Measurements from ENCODE around the gene RPL22.

The RPL22 gene

DNA sequence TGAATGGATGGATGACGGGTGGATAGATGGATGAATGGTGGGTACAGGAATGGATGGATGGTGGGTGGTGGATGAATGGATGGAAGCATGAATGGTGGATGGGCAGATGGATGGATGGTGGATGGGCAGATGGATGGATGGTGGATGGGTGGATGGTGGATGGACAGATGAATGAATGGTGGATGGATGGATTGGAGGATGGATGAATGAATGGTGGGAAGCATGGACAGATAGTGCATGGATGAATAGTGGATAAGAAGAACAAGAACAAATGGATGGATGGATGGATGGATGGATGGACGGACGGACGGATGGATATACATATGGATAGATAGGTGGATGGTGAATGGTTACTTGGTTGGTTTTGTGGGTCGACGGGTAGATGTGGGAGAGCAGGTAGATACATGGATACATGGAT lies 24.0 kb downstream of the RPL22 start:
- ATAC-seq, result no peak
- TF ChIP-seq, protein P1, sequence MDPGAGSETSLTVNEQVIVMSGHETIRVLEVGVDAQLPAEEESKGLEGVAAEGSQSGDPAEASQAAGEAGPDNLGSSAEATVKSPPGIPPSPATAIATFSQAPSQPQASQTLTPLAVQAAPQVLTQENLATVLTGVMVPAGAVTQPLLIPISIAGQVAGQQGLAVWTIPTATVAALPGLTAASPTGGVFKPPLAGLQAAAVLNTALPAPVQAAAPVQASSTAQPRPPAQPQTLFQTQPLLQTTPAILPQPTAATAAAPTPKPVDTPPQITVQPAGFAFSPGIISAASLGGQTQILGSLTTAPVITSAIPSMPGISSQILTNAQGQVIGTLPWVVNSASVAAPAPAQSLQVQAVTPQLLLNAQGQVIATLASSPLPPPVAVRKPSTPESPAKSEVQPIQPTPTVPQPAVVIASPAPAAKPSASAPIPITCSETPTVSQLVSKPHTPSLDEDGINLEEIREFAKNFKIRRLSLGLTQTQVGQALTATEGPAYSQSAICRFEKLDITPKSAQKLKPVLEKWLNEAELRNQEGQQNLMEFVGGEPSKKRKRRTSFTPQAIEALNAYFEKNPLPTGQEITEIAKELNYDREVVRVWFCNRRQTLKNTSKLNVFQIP (CRISPR knock-in tag; IDR thresholded peaks at IDR 0.05; ENCODE audit: borderline replicate concordance, low read depth), result no peak
- no peak for TF ChIP-seq CSDC2 (CRISPR knock-in tag; IDR thresholded peaks at IDR 0.05)
- TF ChIP-seq, protein P2, sequence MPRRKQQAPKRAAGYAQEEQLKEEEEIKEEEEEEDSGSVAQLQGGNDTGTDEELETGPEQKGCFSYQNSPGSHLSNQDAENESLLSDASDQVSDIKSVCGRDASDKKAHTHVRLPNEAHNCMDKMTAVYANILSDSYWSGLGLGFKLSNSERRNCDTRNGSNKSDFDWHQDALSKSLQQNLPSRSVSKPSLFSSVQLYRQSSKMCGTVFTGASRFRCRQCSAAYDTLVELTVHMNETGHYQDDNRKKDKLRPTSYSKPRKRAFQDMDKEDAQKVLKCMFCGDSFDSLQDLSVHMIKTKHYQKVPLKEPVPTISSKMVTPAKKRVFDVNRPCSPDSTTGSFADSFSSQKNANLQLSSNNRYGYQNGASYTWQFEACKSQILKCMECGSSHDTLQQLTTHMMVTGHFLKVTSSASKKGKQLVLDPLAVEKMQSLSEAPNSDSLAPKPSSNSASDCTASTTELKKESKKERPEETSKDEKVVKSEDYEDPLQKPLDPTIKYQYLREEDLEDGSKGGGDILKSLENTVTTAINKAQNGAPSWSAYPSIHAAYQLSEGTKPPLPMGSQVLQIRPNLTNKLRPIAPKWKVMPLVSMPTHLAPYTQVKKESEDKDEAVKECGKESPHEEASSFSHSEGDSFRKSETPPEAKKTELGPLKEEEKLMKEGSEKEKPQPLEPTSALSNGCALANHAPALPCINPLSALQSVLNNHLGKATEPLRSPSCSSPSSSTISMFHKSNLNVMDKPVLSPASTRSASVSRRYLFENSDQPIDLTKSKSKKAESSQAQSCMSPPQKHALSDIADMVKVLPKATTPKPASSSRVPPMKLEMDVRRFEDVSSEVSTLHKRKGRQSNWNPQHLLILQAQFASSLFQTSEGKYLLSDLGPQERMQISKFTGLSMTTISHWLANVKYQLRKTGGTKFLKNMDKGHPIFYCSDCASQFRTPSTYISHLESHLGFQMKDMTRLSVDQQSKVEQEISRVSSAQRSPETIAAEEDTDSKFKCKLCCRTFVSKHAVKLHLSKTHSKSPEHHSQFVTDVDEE (CRISPR knock-in tag; IDR thresholded peaks at IDR 0.05), result no peak
- TF ChIP-seq BACH2 (CRISPR knock-in tag; IDR thresholded peaks at IDR 0.05; ENCODE audit: borderline replicate concordance), result no peak
- TF ChIP-seq ZFP3 (CRISPR knock-in tag; IDR thresholded peaks at IDR 0.05), result no peak
- TF ChIP-seq ZFP30 (CRISPR knock-in tag; IDR thresholded peaks at IDR 0.05), result no peak
- no peak for TF ChIP-seq ISL1 (CRISPR knock-in tag; IDR thresholded peaks at IDR 0.05)
- TF ChIP-seq RARB (CRISPR knock-in tag; IDR thresholded peaks at IDR 0.05), result no peak
- no peak for TF ChIP-seq ARNTL (CRISPR knock-in tag; IDR thresholded peaks at IDR 0.05; ENCODE audit: borderline replicate concordance, low read depth)
- TF ChIP-seq TCF4 (CRISPR knock-in tag; IDR thresholded peaks at IDR 0.05; ENCODE audit: borderline replicate concordance), result no peak
- no peak for TF ChIP-seq OSR1 (CRISPR knock-in tag; IDR thresholded peaks at IDR 0.05)

DNA sequence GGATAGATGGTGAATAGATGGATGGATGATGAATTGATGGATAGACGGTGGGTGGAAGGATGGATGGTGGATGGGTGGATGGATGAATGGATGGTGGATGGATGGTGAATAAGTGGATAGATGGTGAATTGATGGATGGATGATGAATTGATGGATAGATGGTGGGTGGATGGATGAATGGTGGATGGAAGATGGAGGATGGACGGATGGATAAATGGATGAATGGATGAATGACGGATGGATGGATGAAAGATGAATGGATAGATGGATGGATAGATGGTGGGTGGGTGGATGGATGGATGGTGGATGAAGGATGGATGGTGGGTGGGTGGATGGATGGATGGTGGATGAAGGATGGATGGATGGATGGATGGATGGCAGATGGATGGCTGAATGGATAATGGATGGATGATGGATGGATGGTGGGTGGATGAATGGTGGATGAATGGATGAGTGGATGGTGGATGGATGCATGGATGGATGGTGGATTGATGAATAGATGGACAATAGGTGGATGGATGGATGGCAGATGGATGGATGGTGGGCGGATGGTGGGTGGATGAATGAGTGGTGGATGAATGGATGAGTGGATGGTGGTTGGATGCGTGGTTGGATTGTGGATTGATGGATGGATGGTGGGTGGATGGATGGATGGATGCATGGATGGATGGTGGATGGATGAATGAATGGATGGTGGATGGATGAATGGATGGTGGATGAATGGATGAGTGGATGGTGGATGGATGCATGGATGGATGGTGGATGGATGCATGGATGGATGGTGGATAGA lies 24.6 kb downstream of the RPL22 start:
- TF ChIP-seq ZNF70 (CRISPR knock-in tag; IDR thresholded peaks at IDR 0.05) (no peak), SNAI2 (CRISPR knock-in tag; IDR thresholded peaks at IDR 0.05) (no peak), ZFP3 (CRISPR knock-in tag; IDR thresholded peaks at IDR 0.05) (no peak), TCF4 (CRISPR knock-in tag; IDR thresholded peaks at IDR 0.05; ENCODE audit: borderline replicate concordance) (no peak), OSR1 (CRISPR knock-in tag; IDR thresholded peaks at IDR 0.05) (no peak)
- no peak for ATAC-seq

DNA sequence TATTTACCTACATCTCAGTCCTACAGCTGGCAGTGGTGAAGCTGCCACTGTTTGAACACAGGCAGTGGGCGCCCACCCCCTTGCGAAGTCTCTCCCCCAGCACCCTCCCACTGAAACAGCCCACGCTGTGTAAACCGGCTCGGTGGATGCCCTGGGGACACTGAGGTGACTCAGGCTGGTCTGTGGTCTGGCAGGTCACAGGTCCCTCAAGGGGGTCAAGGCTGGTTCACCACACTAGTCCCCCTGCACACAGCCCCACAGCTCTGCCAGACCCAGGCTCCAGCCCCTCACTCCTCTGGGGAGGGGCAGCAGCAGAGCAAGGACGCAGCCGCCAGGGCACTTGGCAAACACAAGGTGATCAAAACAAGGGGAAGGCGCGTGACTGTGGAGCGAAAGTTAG lies 26.8 kb downstream of the RPL22 start:
- ATAC-seq, result no peak
- TF ChIP-seq ARNTL (CRISPR knock-in tag; IDR thresholded peaks at IDR 0.05; ENCODE audit: borderline replicate concordance, low read depth) (no peak), TCF4 (CRISPR knock-in tag; IDR thresholded peaks at IDR 0.05; ENCODE audit: borderline replicate concordance) (no peak), SNAI2 (CRISPR knock-in tag; IDR thresholded peaks at IDR 0.05) (no peak), CSDC2 (CRISPR knock-in tag; IDR thresholded peaks at IDR 0.05) (no peak), ZNF8 (CRISPR knock-in tag; IDR thresholded peaks at IDR 0.05) (no peak)
- TF ChIP-seq, protein P1 (CRISPR knock-in tag; IDR thresholded peaks at IDR 0.05; ENCODE audit: borderline replicate concordance, low read depth), result no peak

DNA sequence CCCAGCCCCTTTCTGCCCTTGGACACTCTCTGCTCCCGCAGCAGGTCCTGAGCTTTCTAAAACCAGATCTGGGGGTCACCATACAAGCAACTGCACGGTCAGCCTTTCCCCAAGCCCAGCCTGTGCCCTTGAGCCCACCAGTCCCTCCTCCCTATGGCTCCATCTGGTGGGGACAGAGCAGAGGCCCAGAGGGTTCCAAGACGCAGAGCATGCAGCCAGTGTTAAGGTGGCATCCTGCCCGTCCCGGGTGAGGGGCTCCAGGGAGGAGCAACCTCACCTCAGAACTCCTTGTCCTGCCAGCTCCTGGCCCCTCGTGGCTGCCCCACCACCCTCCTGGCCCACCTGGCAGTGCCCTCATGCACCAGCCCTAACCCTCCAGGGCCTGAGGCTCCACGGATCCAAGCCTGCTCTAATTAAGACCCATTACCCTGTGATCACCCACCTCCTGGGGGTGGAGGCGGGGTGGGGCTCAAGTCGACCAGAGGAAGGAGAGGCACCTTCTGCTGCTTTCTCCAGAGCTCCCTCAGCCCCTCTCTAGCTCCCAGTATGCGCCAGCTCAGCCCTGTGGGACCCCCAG lies 27.8 kb downstream of the RPL22 start:
- TF ChIP-seq, protein P3, sequence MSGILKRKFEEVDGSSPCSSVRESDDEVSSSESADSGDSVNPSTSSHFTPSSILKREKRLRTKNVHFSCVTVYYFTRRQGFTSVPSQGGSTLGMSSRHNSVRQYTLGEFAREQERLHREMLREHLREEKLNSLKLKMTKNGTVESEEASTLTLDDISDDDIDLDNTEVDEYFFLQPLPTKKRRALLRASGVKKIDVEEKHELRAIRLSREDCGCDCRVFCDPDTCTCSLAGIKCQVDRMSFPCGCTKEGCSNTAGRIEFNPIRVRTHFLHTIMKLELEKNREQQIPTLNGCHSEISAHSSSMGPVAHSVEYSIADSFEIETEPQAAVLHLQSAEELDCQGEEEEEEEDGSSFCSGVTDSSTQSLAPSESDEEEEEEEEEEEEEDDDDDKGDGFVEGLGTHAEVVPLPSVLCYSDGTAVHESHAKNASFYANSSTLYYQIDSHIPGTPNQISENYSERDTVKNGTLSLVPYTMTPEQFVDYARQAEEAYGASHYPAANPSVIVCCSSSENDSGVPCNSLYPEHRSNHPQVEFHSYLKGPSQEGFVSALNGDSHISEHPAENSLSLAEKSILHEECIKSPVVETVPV (CRISPR knock-in tag; IDR thresholded peaks at IDR 0.05), result no peak
- TF ChIP-seq ZFP3 (CRISPR knock-in tag; IDR thresholded peaks at IDR 0.05) (no peak), CSDC2 (CRISPR knock-in tag; IDR thresholded peaks at IDR 0.05) (no peak), ISL1 (CRISPR knock-in tag; IDR thresholded peaks at IDR 0.05) (no peak), RARB (CRISPR knock-in tag; IDR thresholded peaks at IDR 0.05) (no peak), SNAI2 (CRISPR knock-in tag; IDR thresholded peaks at IDR 0.05) (no peak)

DNA sequence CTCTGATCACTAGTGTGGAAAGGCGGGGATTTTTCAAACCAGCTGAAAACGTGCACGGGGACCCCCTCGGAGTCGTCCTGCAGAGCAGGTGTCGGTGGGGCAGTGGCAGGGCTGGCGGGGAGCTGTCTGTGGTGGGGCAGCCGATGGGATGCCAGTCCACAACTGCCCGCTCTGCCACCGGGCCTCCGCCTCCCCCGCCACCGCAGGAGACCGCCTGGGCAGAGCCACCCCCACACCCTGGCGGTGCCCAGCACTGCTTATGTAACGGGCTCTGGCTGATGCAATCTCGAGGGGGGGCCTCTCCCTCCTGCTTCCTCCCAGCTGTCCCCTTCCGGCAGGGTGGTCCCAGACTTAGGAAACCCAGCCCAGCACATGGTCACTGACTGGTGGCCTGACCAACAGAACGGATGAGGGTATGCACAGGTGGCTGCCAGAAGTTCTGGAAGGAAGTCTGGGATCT lies 28.6 kb downstream of the RPL22 start:
- TF ChIP-seq ZNF8 (CRISPR knock-in tag; IDR thresholded peaks at IDR 0.05) (no peak), RARB (CRISPR knock-in tag; IDR thresholded peaks at IDR 0.05) (no peak), SNAI2 (CRISPR knock-in tag; IDR thresholded peaks at IDR 0.05) (no peak), CSDC2 (CRISPR knock-in tag; IDR thresholded peaks at IDR 0.05) (no peak)
- TF ChIP-seq, protein P3 (CRISPR knock-in tag; IDR thresholded peaks at IDR 0.05), result no peak
- no peak for ATAC-seq

More for the DNA sequence above, 27.8 kb downstream of the RPL22 start:
- peak; percentile 74 for ATAC-seq
